Chondrocyte (in vitro differentiated cells): Measurements from ENCODE around the gene SAG. TPM values are rescaled to one million over a fixed set of nuclear protein-coding genes. Genes with fewer than 3 reads are reported as not detected.
"Not testable (repeated sequence)": the region's sequence is repeated elsewhere in the genome, so short reads cannot be mapped to it uniquely, and the experiment has no call there.

Experiments
- DNase-seq: peaks from one replicate; pipeline ENCODE4 v3.0.0; 2021; ENCODE audit warnings: mixed read lengths, low spot score
- H3K27ac Mint-ChIP-seq: one replicate; pipeline ENCODE4 v1.8.0; 2021; ENCODE audit warnings: mild to moderate bottlenecking, moderate library complexity, mixed read lengths; ENCODE audit not compliant: unreplicated experiment
- H3K27me3 Mint-ChIP-seq: 2 replicates; pipeline ENCODE4 v1.8.0; 2021; ENCODE audit warnings: low read depth, mixed read lengths
- H3K36me3 Mint-ChIP-seq: 2 replicates; pipeline ENCODE4 v1.8.0; 2021; ENCODE audit warnings: low read depth, mixed read lengths
- H3K4me1 Mint-ChIP-seq: 2 replicates; pipeline ENCODE4 v1.8.0; 2021; ENCODE audit warnings: low read depth, mild to moderate bottlenecking, mixed read lengths
- H3K4me3 Mint-ChIP-seq: one replicate; pipeline ENCODE4 v1.8.0; 2021; ENCODE audit warnings: mild to moderate bottlenecking, moderate library complexity, mixed read lengths; ENCODE audit not compliant: unreplicated experiment
- H3K9me3 Mint-ChIP-seq: 2 replicates; pipeline ENCODE4 v1.8.0; 2021; ENCODE audit warnings: low read depth, mixed read lengths
- total RNA-seq: library from RNA; stranded (reverse); gene quantifications from 3 replicates; pipeline ENCODE4 v1.2.1, GENCODE V29; 2021
- TF ChIP-seq, protein P1 (sequence below): fragments of 200-600 bp; sonication (generic); IDR thresholded peaks from 2 replicates; pipeline ENCODE4 v1.5.0; 2021; ENCODE audit warnings: antibody characterized with exemption, mild to moderate bottlenecking, moderate library complexity

The SAG gene
- total RNA-seq, 1 donor from 2014 or later, result not detected

DNA sequence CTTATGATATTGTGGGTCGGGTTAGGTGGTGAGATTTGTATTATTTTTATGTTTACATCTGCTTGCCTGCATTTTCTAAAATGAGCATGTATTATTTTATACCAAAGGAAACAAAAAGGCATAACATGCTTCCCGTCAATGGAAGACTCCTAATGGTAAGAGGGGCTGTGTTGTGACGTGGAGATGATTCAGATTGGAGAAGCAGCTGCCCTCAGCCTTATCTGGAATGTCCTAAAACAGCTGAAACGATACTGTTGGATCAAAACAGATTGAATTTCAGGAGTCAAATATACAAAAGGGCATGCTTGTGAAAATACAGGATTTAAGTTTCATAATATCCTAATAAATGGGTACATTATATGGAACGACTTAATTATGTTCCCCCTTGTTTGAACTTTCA is 65.7 kb downstream of the SAG start:
- no peak for DNase-seq
- Mint-ChIP-seq H3K4me3 (no peak overlapping the region), H3K27me3 (no peaks in the 10 kb centered on the region), H3K9me3 (no peaks in the 10 kb centered on the region), H3K4me1 (peaks cover 23% of the 10 kb centered on the region), H3K36me3 (peaks cover 5% of the 10 kb centered on the region), H3K27ac (no peak overlapping the region)
- TF ChIP-seq, protein P1, sequence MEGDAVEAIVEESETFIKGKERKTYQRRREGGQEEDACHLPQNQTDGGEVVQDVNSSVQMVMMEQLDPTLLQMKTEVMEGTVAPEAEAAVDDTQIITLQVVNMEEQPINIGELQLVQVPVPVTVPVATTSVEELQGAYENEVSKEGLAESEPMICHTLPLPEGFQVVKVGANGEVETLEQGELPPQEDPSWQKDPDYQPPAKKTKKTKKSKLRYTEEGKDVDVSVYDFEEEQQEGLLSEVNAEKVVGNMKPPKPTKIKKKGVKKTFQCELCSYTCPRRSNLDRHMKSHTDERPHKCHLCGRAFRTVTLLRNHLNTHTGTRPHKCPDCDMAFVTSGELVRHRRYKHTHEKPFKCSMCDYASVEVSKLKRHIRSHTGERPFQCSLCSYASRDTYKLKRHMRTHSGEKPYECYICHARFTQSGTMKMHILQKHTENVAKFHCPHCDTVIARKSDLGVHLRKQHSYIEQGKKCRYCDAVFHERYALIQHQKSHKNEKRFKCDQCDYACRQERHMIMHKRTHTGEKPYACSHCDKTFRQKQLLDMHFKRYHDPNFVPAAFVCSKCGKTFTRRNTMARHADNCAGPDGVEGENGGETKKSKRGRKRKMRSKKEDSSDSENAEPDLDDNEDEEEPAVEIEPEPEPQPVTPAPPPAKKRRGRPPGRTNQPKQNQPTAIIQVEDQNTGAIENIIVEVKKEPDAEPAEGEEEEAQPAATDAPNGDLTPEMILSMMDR, result no peak

DNA sequence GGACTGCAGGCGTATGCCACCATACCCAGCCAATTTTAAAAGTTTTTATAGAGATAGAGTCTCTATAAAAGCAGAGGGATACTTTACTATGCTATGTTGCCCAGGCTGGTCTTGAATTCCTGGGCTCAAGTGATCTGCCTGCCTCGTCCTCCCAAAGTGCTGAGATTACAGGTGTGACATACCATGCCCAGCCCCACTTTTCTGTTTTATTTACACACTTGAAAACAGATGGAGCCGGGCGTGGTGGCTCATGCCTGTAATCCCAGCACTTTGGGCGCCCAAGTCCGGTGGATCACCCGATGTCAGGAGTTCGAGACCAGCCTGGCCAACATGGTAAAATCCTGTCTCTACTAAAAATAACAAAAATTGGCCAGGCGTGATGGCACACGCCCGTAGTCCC is 67.2 kb downstream of the SAG start:
- peaks cover 14% of the 10 kb centered on the region for H3K4me1 Mint-ChIP-seq
- not testable (repeated sequence) for DNase-seq, H3K9me3 Mint-ChIP-seq, H3K27ac Mint-ChIP-seq, H3K27me3 Mint-ChIP-seq, H3K4me3 Mint-ChIP-seq, H3K36me3 Mint-ChIP-seq

DNA sequence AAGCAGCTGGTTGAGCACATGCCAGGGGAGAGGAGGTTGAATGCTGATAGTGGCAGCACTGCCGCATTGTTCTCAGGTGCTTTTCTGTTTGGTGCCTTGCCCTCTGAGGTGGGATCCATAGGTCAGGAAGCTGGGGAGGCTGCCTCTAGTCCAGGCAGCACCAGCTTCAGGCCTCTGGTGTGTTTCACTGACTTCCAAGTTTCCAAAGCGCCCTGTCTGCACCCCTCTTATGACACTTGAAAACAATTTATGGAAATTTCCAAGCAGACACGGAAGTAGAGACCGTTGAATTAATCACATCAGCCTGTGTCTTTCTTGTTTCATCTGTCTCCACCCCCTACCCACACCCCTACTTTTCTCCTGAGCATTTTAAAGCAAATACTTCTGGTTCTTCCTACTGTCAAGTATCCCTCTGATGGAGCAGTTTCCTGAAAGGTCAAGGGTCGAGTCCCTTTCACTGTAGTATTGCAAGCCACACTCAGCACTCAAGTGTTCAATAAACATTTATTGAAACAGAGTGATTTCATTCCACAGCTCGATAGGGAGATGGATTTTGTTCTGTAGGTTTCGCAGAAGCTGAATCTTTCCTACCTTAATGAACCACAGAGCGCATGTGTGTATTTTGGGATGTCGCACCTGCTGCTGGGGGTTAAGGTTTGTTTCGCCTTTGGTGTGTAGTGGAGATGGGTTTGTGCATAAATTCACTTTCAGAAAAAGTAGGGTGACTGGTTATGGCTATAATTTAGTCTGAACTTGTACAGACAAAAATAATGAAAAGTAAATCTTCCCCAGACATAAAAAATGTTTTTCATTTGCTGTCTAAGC is 68.1 kb downstream of the SAG start:
- Mint-ChIP-seq H3K9me3 (no peaks in the 10 kb centered on the region), H3K27ac (no peak overlapping the region), H3K4me3 (no peak overlapping the region), H3K36me3 (peaks cover 5% of the 10 kb centered on the region), H3K27me3 (no peaks in the 10 kb centered on the region), H3K4me1 (peaks cover 12% of the 10 kb centered on the region)
- DNase-seq, result no peak
- TF ChIP-seq, protein P1, result no peak

DNA sequence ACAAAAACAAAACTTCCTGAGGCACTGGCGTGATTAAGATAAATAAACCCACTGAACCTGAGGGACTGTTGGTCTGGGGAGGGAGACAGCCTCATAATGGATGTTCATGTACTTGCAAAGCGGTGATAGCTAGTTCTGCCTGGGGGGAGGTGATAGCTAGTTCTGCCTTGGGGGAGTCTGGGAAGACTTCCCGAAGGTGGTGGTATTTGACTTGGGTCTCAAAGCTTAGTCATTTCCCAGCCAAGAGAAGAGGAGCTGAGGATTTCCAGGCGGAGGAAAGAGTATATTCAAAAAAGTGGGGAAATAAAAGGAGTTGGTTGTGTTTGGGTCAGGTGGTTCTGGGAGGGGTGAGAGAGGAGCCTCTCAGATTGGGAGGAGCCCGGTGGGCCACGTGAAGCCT is 71.4 kb downstream of the SAG start:
- TF ChIP-seq, protein P1, result no peak
- H3K27ac Mint-ChIP-seq, result no peak overlapping the region
- DNase-seq, result no peak
- H3K4me3 Mint-ChIP-seq, result no peak overlapping the region
- no peaks in the 10 kb centered on the region for H3K9me3 Mint-ChIP-seq
- peaks cover 7% of the 10 kb centered on the region for H3K4me1 Mint-ChIP-seq
- H3K27me3 Mint-ChIP-seq, result no peaks in the 10 kb centered on the region
- H3K36me3 Mint-ChIP-seq, result peaks cover 2% of the 10 kb centered on the region

DNA sequence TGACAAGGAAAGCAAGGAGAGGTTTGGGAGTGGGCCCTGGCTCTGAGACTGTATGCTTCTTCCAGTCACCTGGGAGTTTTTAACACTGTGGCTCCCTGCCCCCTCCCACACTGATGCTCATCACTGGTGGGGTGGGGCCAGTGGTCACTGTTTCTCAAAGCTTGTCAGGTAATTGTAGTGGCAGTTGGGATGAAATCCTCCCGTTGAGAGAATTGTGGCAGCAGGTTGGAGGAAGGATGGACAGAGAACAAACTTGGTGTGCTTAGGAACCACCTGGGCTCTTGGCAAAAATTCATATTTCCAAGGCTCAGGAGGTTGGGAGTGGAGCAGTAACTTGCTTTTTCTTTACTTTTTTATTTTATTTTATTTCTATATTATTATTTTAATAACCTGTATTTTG is 71.8 kb downstream of the SAG start:
- Mint-ChIP-seq H3K27ac (no peak overlapping the region), H3K4me1 (peaks cover 11% of the 10 kb centered on the region), H3K36me3 (peaks cover 2% of the 10 kb centered on the region), H3K9me3 (no peaks in the 10 kb centered on the region), H3K27me3 (no peaks in the 10 kb centered on the region), H3K4me3 (no peak overlapping the region)
- TF ChIP-seq, protein P1, result no peak
- DNase-seq, result no peak
